ENCODE measurements around the gene POLR2A. TPM values are rescaled to one million over a fixed set of nuclear protein-coding genes. Genes with fewer than 3 reads are reported as not detected.

The POLR2A gene
- polyA plus RNA-seq, 1 donor from 2014 or later, result 9.1 TPM

DNA sequence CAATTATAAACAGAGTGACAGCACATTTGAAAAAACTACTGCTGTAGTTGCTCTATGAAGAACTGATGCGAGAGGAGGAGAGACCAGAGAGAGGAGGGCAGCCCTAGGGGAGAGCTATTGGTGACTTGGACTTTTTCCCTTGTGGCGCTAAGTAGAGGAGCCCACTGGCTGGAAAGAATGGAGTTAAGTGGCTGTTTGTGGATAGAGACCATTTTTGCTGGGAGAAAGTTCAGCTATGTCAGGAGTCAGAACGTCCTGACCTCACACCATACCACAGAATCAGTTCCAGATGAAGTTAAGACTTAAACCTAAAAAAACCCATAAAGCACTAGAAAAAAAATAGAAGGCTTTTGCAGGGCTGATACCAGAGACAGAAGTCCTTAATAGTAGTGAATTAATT lies 2.0 kb downstream of the POLR2A start:
- H3K9ac ChIP-seq (ENCODE audit: low read length), result no peak overlapping the region

DNA sequence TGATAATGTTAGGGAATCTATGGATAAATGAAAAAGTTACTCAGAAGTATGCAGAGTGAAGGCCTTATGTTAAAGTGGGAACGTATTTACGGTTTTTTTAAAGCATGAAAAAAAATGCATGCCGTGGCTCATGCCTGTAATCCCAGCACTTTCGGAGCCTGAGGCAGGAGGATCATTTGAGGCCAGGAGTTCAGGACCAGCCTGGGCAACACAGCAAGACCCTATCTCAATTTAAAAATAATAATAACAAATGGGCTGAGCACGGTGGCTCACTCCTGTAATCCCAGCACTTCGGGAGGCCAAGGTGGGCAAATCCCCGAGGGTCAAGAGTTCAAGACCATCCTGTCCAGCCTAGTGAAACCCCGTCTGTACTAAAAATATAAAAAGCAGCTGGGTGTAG lies 6.0 kb downstream of the POLR2A start:
- no peaks in the 10 kb centered on the region for H4K20me1 ChIP-seq (ENCODE audit: insufficient read depth)

More for the DNA sequence above, 2.0 kb downstream of the POLR2A start:
- Histone ChIP-seq H3K27ac (ENCODE audit: low read length) (no peak overlapping the region), H3K27me3 (ENCODE audit: insufficient read depth, low read depth, low read length) (no peaks in the 10 kb centered on the region), H3F3A (ENCODE audit: insufficient read depth, low read length, poor library complexity, severe bottlenecking) (no peaks in the 10 kb centered on the region), H3K4me3 (ENCODE audit: low read length) (peak overlapping the region; percentile 96), H3K9me2 (ENCODE audit: insufficient read depth, low read length) (no peaks in the 10 kb centered on the region), H3K4me2 (ENCODE audit: low read length) (peak overlapping the region; percentile 61), H3K79me2 (replicated peaks; ENCODE audit: insufficient read depth, low read length) (peaks cover 63% of the 10 kb centered on the region), H3K9me3 (ENCODE audit: low read length) (no peaks in the 10 kb centered on the region), H4K20me1 (ENCODE audit: insufficient read depth) (no peaks in the 10 kb centered on the region), H2AFZ (ENCODE audit: low read depth, low read length) (no peak overlapping the region), H3K36me3 (ENCODE audit: insufficient read depth, low read length) (no peaks in the 10 kb centered on the region)
- no peak for TF ChIP-seq POLR2AphosphoS5 (IDR thresholded peaks at IDR 0.05)
- no peak for TF ChIP-seq RAD21 (conservative IDR thresholded peaks at IDR 0.05)
- TF ChIP-seq, protein P1, sequence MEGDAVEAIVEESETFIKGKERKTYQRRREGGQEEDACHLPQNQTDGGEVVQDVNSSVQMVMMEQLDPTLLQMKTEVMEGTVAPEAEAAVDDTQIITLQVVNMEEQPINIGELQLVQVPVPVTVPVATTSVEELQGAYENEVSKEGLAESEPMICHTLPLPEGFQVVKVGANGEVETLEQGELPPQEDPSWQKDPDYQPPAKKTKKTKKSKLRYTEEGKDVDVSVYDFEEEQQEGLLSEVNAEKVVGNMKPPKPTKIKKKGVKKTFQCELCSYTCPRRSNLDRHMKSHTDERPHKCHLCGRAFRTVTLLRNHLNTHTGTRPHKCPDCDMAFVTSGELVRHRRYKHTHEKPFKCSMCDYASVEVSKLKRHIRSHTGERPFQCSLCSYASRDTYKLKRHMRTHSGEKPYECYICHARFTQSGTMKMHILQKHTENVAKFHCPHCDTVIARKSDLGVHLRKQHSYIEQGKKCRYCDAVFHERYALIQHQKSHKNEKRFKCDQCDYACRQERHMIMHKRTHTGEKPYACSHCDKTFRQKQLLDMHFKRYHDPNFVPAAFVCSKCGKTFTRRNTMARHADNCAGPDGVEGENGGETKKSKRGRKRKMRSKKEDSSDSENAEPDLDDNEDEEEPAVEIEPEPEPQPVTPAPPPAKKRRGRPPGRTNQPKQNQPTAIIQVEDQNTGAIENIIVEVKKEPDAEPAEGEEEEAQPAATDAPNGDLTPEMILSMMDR (IDR thresholded peaks at IDR 0.05; ENCODE audit: poor library complexity, severe bottlenecking), result no peak
- TF ChIP-seq MXI1 (conservative IDR thresholded peaks at IDR 0.05; ENCODE audit: poor library complexity, severe bottlenecking), result no peak
- TF ChIP-seq TAF1 (IDR thresholded peaks at IDR 0.05; ENCODE audit: low read depth), result no peak
- TF ChIP-seq EZH2 (IDR thresholded peaks at IDR 0.05; ENCODE audit: borderline replicate concordance, insufficient read depth, low read length, poor library complexity, severe bottlenecking), result no peak
- TF ChIP-seq, protein P2, sequence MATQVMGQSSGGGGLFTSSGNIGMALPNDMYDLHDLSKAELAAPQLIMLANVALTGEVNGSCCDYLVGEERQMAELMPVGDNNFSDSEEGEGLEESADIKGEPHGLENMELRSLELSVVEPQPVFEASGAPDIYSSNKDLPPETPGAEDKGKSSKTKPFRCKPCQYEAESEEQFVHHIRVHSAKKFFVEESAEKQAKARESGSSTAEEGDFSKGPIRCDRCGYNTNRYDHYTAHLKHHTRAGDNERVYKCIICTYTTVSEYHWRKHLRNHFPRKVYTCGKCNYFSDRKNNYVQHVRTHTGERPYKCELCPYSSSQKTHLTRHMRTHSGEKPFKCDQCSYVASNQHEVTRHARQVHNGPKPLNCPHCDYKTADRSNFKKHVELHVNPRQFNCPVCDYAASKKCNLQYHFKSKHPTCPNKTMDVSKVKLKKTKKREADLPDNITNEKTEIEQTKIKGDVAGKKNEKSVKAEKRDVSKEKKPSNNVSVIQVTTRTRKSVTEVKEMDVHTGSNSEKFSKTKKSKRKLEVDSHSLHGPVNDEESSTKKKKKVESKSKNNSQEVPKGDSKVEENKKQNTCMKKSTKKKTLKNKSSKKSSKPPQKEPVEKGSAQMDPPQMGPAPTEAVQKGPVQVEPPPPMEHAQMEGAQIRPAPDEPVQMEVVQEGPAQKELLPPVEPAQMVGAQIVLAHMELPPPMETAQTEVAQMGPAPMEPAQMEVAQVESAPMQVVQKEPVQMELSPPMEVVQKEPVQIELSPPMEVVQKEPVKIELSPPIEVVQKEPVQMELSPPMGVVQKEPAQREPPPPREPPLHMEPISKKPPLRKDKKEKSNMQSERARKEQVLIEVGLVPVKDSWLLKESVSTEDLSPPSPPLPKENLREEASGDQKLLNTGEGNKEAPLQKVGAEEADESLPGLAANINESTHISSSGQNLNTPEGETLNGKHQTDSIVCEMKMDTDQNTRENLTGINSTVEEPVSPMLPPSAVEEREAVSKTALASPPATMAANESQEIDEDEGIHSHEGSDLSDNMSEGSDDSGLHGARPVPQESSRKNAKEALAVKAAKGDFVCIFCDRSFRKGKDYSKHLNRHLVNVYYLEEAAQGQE (IDR thresholded peaks at IDR 0.05; ENCODE audit: borderline replicate concordance), result no peak
- TF ChIP-seq EP300 (conservative IDR thresholded peaks at IDR 0.05; ENCODE audit: poor library complexity, severe bottlenecking), result no peak
- no peak for TF ChIP-seq SMC3 (conservative IDR thresholded peaks at IDR 0.05; ENCODE audit: poor library complexity)

More for the DNA sequence above, 6.0 kb downstream of the POLR2A start:
- no peak overlapping the region for H3K4me2 ChIP-seq (ENCODE audit: low read length)
- H3K36me3 ChIP-seq (ENCODE audit: insufficient read depth, low read length), result no peaks in the 10 kb centered on the region
- H3K9me3 ChIP-seq (ENCODE audit: low read length), result no peaks in the 10 kb centered on the region
- TF ChIP-seq, protein P2 (IDR thresholded peaks at IDR 0.05; ENCODE audit: borderline replicate concordance), result no peak
- TF ChIP-seq RAD21 (conservative IDR thresholded peaks at IDR 0.05), result no peak
- no peak for TF ChIP-seq TAF1 (IDR thresholded peaks at IDR 0.05; ENCODE audit: low read depth)
- no peak for TF ChIP-seq POLR2AphosphoS5 (IDR thresholded peaks at IDR 0.05)
- TF ChIP-seq SMC3 (conservative IDR thresholded peaks at IDR 0.05; ENCODE audit: poor library complexity), result no peak
- no peak for TF ChIP-seq MXI1 (conservative IDR thresholded peaks at IDR 0.05; ENCODE audit: poor library complexity, severe bottlenecking)
- TF ChIP-seq, protein P1 (IDR thresholded peaks at IDR 0.05; ENCODE audit: poor library complexity, severe bottlenecking), result no peak
- no peak for TF ChIP-seq EP300 (conservative IDR thresholded peaks at IDR 0.05; ENCODE audit: poor library complexity, severe bottlenecking)
- no peak for TF ChIP-seq EZH2 (IDR thresholded peaks at IDR 0.05; ENCODE audit: borderline replicate concordance, insufficient read depth, low read length, poor library complexity, severe bottlenecking)
- no peak overlapping the region for H3K9ac ChIP-seq (ENCODE audit: low read length)
- H3F3A ChIP-seq (ENCODE audit: insufficient read depth, low read length, poor library complexity, severe bottlenecking), result no peaks in the 10 kb centered on the region
- no peak overlapping the region for H3K27ac ChIP-seq (ENCODE audit: low read length)
- H2AFZ ChIP-seq (ENCODE audit: low read depth, low read length), result no peak overlapping the region
- H3K79me2 ChIP-seq (replicated peaks; ENCODE audit: insufficient read depth, low read length), result peaks cover 94% of the 10 kb centered on the region
- no peak overlapping the region for H3K4me3 ChIP-seq (ENCODE audit: low read length)
- no peaks in the 10 kb centered on the region for H3K9me2 ChIP-seq (ENCODE audit: insufficient read depth, low read length)
- no peaks in the 10 kb centered on the region for H3K27me3 ChIP-seq (ENCODE audit: insufficient read depth, low read depth, low read length)

Measured in neural cell (in vitro differentiated cells).